Measurements from ENCODE around the gene C16orf95.
A peak's percentile ranks its signal among the peaks of the same experiment; 100 is the strongest.
"Not testable (repeated sequence)": the region's sequence is repeated elsewhere in the genome, so short reads cannot be mapped to it uniquely, and the experiment has no call there.

Gene C16orf95

GRCh38 chr16:87345726-87346424 lies 28.7 kb upstream of the C16orf95 start:
- DNase-seq, result no peak

DNA sequence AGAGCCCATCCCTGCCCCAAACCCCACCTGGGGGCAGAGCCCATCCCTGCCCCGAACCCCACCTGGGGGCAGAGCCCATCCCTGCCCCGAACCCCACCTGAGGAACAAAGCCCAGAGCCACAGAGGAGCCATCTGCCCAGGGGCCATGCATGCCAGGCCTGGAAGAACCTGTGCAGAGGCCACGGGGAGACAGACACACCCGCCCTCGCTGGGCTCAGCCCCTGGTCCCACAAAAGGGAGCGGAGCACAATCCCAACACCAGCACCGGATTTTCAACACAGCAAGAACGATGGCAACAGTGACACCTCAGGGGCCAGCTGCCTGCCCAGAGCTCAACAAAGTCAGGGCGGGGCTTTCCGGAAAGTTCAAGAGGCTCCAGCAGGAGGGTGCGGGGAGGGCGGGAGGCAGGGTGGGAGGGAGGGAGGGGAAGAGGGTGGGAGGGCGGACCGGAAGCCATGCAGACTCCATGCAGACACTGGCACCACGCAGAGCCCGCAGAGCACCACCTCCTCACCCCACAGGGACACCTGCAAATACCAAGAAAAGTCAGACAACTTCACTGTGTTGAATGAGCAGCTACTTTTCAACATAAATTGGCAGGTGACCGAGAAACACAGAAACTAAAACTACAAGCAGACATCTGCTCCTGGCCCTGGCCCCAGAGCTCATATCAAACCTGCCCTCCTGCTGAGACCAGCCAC lies 27.9 kb upstream of the C16orf95 start:
- peak; percentile 51 for DNase-seq

- no peak for DNase-seq
Observed at GRCh38 chr16:87344165-87344930, 27.2 kb upstream of the C16orf95 start.

- no peak for DNase-seq
Observed at GRCh38 chr16:87343753-87344050, 26.5 kb upstream of the C16orf95 start.

GRCh38 chr16:87342978-87343752 lies 26.0 kb upstream of the C16orf95 start:
- DNase-seq, result no peak

DNA sequence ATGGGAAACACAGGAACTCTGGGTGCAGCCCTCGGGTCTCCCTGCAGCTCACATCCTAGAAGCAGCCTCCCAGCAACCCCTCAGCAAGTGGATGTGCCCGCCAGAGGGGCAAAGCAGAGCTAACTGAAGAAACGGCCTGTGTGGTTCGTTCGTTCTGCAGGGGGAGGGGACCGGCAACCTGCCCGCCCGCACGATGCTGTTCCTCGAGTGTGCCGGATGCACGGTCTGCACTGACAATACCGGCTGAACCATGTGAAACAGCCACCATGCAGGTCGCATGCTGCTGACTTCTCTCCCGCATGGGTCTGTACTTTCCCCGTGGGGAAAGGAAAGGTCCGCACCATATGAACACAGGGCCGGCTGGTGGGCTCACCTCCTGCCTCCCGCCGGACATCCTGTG lies 25.3 kb upstream of the C16orf95 start:
- no peak for DNase-seq

GRCh38 chr16:87340198-87340597 lies 23.0 kb upstream of the C16orf95 start:
- no peak for DNase-seq

DNA sequence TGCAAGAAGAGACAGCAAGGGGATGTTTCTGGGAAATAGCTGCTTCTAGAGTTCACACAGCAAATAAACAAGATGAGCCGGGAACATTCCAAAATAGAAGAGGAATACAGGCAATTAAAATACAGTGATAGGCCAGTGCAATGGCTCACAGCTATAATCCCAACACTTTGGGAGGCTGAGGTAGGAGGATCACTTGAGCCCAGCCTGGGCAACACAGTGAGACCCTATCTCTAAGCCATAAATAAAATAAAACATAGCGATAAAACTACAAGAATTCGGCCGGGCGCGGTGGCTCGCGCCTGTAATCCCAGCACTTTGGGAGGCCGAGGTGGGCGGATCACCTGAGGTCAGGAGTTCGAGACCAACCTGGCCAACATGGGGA lies 22.5 kb upstream of the C16orf95 start:
- DNase-seq, result not testable (repeated sequence)

DNA sequence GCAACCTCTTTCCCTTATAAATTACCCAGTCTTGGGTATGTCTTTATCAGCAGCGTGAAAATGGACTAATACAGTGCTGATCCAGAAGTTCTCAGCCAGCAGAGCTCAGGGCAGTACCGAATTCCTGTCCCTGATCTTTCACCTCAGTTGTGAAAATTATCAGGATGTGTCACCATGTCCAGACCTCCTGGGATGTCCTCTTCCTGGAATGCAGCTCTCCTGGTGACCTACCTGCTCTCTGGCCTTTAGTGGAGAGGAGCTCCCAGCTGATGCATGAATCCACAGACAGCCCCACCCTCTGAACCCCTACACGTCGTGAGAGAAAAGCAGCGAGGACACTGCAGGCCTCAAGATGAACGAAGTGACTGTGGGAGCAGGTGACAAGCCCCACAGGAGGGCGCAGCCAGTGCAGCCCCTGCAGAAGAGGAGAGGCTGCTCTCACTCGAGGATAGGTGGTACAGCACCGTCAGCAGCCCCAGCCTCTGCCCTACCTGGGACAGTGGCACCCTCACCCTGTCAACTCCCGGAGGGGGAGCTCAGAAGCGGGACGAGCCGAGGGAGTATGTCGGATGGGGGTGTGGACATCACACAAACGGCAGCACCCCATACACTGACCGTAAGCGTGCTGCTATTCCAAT lies 22.0 kb upstream of the C16orf95 start:
- DNase-seq, result no peak

GRCh38 chr16:87338155-87338765 lies 21.1 kb upstream of the C16orf95 start:
- no peak for DNase-seq

- no peak for DNase-seq
Observed at GRCh38 chr16:87337262-87337771, 20.1 kb upstream of the C16orf95 start.

GRCh38 chr16:87336434-87337240 lies 19.4 kb upstream of the C16orf95 start:
- no peak for DNase-seq

DNA sequence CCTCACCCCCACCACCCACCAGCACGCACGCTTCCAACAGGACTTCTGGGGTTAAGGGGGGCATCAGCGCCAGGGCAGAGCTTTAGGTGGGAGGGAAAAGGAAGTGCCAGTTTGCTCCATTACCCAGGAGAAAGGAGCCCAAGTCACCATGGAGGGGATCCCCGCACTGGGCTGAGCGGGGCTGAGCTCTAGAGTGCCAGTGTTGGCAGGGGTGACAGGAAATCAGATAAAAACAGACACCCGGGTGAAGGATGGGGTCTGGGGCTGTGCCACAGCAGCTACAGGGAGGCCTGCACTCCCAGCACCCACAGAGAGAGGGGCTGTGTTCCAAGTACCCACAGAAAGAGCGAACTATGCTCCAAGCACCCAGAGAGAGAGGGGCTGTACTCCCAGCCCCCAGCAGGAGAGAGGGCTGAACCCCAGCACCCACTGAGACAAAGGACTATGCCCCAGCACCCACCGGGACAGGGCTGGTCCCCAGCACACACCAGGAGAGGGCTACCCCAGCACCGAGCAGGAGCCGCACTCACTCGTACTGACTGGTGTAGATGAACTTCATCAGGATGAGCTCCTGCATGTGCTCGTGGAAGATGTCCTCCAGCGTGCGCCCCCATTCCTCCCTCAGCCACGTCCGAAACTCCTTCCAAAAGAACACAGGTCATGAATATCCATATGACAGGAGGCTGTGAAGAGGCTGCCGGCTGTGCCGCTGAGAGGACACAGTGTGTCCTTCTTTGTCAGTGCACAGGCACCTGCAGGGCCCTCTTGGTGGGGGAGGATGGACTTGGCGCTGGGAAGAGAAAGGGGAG lies 18.6 kb upstream of the C16orf95 start:
- DNase-seq, result no peak

DNA sequence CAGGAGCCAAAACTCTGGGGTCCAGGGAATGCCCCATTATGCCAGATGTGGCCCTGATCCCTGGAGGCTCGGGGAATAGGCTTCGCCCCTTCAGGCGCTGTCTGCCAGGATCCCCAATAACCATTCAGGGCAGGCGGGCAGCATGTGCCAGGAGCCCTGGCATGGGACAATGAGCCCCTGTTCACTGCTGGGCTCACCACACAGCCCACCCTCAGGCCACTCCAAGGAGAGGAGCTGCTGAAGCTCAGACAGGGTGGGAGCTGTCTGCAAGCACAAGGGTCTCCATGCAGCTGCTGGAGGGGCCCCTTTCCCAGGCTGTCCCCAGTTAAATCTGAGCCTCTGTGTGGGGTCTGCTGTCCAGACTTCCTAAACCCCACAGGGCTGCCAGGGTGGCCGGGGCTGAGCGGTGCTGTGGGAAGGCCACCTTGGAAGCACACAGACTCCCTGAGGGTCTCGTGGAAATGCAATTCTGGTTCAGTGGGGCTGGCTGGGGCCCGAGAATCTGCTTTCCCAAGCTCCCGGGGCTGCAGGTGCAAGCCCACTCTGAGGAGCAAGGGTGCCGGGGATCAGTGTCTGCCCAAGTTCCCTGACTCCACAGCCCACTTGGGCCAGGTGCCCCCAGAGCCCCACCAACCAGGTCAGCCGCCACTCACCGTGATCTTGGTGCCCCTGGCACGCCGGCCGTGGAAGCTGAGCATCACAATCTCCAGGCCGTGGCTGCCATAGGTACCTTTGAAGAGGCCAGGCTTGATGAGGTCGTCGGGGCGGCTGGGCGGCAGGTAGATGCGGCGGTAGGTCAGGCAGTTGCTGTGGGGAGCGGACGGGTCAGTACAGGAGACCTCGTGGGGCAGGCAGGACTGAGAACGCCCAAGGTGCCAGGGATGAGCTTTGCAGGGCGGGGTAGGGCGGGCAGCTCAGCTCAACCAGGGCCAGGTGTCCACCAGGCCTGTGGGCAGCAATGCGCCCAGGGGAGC lies 17.7 kb upstream of the C16orf95 start:
- DNase-seq, result no peak

DNA sequence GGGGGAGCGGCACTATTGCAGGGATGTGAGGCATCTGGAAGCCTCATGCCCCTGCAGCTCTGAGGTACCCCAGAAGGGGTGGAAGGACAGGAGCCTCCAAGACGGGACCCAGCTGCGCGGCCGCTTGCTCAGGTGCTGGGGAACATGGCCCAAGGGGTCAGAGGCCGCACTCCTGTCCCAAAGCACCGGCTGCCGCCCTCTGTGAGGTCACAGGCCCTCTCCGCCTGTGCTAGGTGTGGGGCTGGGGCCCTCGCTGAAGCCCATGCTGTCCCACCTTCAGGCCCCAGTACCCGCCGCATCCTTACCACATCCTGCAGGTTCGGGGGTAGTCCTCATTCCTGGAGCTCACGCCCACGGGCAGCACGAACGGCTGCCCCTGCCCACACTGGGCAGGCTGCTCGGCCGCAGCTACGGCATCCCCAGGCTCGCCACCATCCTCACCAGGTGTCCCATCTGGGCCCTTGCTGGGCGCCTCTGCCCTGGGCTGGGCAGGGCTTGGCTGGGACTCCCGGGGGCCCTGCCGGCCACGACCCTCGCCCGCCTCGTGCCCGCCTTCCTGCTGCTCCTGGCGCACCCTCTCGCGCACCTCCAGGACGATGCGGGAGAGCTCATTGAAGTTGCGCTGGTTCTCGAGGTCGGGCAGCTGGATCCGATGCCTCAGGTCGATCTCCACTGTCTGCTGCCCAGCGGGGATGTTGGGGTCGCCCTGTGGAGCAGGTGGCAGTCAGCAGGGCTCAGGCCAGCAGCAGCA lies 16.6 kb upstream of the C16orf95 start:
- DNase-seq, result no peak

DNA sequence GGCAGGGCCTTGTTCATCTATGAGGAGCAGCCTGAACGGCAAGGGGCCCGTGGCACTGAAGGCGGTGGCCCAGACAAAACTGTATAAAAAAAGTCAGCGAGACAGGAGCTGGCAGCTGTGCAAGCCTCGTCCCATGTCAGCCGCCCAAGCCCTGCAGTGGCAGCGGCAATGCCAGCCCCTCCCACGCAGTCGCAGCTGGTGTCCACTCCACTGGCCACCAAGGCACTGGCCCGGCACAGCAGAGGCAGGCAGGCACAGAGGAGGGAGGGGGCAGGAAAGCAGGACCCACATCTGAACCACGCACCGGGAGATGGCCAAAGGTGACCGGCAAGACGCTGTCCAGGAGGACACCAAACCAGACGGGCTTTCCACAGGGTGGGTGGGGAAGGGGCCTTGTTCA lies 15.9 kb upstream of the C16orf95 start:
- DNase-seq, result no peak

- no peak for DNase-seq
Observed at GRCh38 chr16:87332150-87332549, 15.0 kb upstream of the C16orf95 start.

DNA sequence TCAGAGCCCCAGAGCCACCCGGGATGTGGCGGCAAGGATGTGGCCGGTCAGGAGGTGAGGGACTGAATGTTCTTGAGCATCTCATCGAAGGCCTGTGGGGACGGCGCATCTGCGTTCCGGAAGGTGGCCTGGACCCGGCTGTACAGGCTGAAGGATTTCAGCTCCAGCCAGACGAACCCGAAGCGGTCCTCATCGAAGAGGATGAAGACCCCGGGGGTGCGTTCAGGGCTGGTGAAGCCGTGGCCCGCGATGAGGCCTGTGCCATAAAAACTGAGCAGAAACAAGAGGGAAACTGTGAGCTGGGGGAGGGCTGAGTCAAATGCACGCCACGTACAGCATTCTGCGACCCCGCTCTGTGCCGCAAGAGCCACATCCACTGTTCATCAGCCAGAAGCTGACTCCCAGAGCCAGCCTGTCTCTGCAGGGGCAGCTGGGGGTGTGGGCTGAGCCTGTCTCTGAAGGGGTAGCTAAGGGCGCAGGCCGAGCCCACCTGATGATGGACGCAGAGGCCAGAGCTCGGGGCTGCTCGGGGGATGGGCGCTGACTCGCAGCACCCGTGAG lies 14.1 kb upstream of the C16orf95 start:
- DNase-seq, result no peak

Data from stimulated activated CD8-positive, alpha-beta memory T cell treated with anti-CD3 and anti-CD28 coated beads, Interleukin-4, amount 100 ng/mL, for 48 hours (primary cell).